Measurements from ENCODE around the gene TAP1.

DNA sequence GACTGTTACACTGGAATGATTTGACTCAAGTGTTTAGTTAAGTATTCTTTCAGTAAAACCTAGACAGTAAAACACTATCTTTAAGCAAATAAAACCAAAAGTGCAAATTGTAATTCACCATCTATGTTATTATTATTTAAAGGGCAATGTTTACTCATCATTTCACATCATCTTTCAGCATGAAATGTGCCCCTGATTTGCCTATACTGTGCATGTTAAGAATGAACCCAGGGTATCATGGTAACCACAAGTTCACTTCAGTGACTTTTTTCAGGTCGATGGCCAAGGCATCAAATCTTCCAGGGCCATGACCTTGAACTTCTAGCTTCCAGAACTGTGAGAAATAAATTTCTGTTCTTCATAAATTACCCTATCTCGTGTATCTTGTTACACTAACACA is 34.6 kb downstream of the TAP1 start:
- TF ChIP-seq, protein P1, sequence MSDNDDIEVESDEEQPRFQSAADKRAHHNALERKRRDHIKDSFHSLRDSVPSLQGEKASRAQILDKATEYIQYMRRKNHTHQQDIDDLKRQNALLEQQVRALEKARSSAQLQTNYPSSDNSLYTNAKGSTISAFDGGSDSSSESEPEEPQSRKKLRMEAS (IDR thresholded peaks at IDR 0.05), result no peak
- TF ChIP-seq TAF7 (optimal IDR thresholded peaks at IDR 0.05; ENCODE audit: borderline replicate concordance, low read depth, low read length) (no peak), CTCF (IDR thresholded peaks at IDR 0.05; ENCODE audit: control extremely low read depth in 1 of 3, insufficient read depth in 1 of 3, low read depth in 1 of 3, low read length in 3 of 3) (no peak), USF2 (IDR thresholded peaks at IDR 0.05; ENCODE audit: low read length) (no peak), KDM1A (IDR thresholded peaks at IDR 0.05; ENCODE audit: borderline replicate concordance, low read length) (no peak), TBP (IDR thresholded peaks at IDR 0.05; ENCODE audit: low read depth, low read length) (no peak), POU5F1 (IDR thresholded peaks at IDR 0.05; ENCODE audit: low read depth, low read length) (no peak), SIN3A (conservative IDR thresholded peaks at IDR 0.05 in 1 of 2, IDR thresholded peaks at IDR 0.05 in 1 of 2; ENCODE audit: low read depth in 1 of 2, low read length in 2 of 2) (no peak), EGR1 (IDR thresholded peaks at IDR 0.05; ENCODE audit: borderline replicate concordance, low read depth, low read length) (no peak), SRF (IDR thresholded peaks at IDR 0.05; ENCODE audit: low read depth, low read length) (no peak)
- TF ChIP-seq, protein P2, sequence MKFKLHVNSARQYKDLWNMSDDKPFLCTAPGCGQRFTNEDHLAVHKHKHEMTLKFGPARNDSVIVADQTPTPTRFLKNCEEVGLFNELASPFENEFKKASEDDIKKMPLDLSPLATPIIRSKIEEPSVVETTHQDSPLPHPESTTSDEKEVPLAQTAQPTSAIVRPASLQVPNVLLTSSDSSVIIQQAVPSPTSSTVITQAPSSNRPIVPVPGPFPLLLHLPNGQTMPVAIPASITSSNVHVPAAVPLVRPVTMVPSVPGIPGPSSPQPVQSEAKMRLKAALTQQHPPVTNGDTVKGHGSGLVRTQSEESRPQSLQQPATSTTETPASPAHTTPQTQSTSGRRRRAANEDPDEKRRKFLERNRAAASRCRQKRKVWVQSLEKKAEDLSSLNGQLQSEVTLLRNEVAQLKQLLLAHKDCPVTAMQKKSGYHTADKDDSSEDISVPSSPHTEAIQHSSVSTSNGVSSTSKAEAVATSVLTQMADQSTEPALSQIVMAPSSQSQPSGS (IDR thresholded peaks at IDR 0.05; ENCODE audit: low read length), result no peak

Measured in H1 (cell line).